Smooth muscle cell (in vitro differentiated cells): ENCODE results near the gene KRCC1. TPM values are rescaled to one million over a fixed set of nuclear protein-coding genes. Genes with fewer than 3 reads are reported as not detected.

Experiments used
- DNase-seq: peaks from one replicate; lab custom pipeline; 2025; ENCODE audit not compliant: unreplicated experiment; lab: John Stamatoyannopoulos, UW
- H2AFZ ChIP-seq: fragments of 200-600 bp; sonication (generic); 2 replicates; pipeline ENCODE4 v1.6.0; 2016; ENCODE audit warnings: antibody characterized with exemption, low read depth, mild to moderate bottlenecking
- H3F3A ChIP-seq: fragments of 200-600 bp; sonication (generic); 2 replicates; pipeline ENCODE4 v1.6.0; 2017; ENCODE audit warnings: antibody characterized with exemption, low read depth
- H3K27ac ChIP-seq: fragments of 200-600 bp; sonication (generic); 2 replicates; pipeline ENCODE4 v1.5.1; 2016; ENCODE audit warnings: low read depth, mild to moderate bottlenecking
- H3K27me3 ChIP-seq: fragments of 200-600 bp; sonication (generic); 2 replicates; pipeline ENCODE4 v1.6.1; 2016; ENCODE audit warnings: low read depth, mild to moderate bottlenecking
- H3K36me3 ChIP-seq: fragments of 200-600 bp; sonication (generic); 2 replicates; pipeline ENCODE4 v1.5.1; 2016; ENCODE audit warnings: low read depth
- H3K4me1 ChIP-seq: fragments of 200-600 bp; sonication (generic); 2 replicates; pipeline ENCODE4 v1.5.1; 2016; ENCODE audit warnings: low read depth
- H3K4me2 ChIP-seq: fragments of 200-600 bp; sonication (generic); 2 replicates; pipeline ENCODE4 v1.6.0; 2016; ENCODE audit warnings: mild to moderate bottlenecking
- H3K4me3 ChIP-seq: fragments of 200-600 bp; sonication (generic); 2 replicates; pipeline ENCODE4 v1.5.1; 2016; ENCODE audit warnings: mild to moderate bottlenecking
- H3K79me2 ChIP-seq: fragments of 200-600 bp; sonication (generic); 2 replicates; pipeline ENCODE4 v1.6.0; 2016; ENCODE audit warnings: low read depth, mild to moderate bottlenecking
- H3K9ac ChIP-seq: fragments of 200-600 bp; sonication (generic); 2 replicates; pipeline ENCODE4 v1.6.0; 2016; ENCODE audit warnings: low read depth
- H3K9me3 ChIP-seq: fragments of 200-600 bp; sonication (generic); replicated peaks from 2 replicates; pipeline ENCODE4 v1.5.1; 2016; ENCODE audit warnings: low read depth
- H4K20me1 ChIP-seq: fragments of 200-600 bp; sonication (generic); 2 replicates; pipeline ENCODE4 v1.6.0; 2016; ENCODE audit warnings: low read depth
- WGBS: methylation state at CpG from one replicate; pipeline ENCODE4 v1.1.7; 2016; ENCODE audit warnings: low lambda C conversion rate; 5-methylcytosine and 5-hydroxymethylcytosine counted together
- polyA plus RNA-seq: library from polyadenylated mRNA; unstranded; fragments of >200 nt; fragmentation: Nextera tagmentation; extraction: Ambion mirVana; gene quantifications from 2 replicates; pipeline ENCODE4 v1.2.1, GENCODE V29; 2016
- total RNA-seq: library from RNA; depleted of rRNA; stranded (reverse); fragments of >200 nt; gene quantifications from 2 replicates; pipeline ENCODE4 v1.2.3, GENCODE V29; 2014
- TF ChIP-seq, protein P1 (sequence below): fragments of 200-600 bp; sonication (generic); IDR thresholded peaks from 2 replicates; pipeline ENCODE4 v1.5.1; 2017; ENCODE audit warnings: borderline replicate concordance, mild to moderate bottlenecking, antibody characterized with exemption; ENCODE audit not compliant: insufficient read depth, poor library complexity, severe bottlenecking

The KRCC1 gene
- total and polyA plus RNA-seq, 2 experiments from 2014 or later = 19.7 to 45.9 TPM

DNA sequence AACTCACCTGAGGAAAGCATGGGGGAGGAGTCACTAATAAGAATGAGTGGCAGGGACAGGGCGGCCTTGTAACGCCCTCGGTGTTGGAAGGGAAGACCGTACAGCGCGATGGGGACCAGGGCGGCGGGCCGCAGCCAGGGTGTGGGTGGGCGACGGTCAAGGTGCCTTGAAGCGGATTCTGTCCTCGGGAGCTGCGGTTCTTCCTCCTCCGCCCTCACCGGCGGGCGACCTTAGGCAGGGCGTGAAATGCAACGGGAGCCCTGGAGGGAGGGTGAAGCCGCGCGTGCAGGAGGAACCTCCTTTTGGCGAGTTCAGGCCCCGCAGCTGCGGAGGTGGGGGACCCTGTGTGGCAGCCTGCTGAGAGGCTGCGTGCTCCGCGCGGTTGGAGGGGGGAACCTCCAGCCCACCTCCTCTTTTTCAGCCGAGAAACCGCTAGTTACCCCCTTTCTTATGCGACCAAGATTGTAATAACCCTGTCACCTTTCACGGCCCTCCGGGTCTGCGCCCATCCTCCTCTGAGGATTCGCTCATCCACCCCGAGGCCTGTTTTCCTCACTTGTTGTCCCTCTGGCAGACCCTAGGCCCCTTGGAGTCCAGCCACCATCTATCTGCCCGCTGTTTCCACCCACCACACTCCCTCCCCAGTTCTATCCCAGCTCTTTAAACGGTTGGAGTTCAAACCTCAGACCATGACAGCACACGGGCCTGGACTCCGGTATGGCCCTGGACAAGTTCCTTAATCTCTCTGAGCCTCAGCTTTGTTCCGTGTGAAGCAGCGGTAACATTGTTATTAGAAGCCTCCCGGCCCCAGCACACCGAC lies 38.4 kb downstream of the KRCC1 start:
- TF ChIP-seq, protein P1, sequence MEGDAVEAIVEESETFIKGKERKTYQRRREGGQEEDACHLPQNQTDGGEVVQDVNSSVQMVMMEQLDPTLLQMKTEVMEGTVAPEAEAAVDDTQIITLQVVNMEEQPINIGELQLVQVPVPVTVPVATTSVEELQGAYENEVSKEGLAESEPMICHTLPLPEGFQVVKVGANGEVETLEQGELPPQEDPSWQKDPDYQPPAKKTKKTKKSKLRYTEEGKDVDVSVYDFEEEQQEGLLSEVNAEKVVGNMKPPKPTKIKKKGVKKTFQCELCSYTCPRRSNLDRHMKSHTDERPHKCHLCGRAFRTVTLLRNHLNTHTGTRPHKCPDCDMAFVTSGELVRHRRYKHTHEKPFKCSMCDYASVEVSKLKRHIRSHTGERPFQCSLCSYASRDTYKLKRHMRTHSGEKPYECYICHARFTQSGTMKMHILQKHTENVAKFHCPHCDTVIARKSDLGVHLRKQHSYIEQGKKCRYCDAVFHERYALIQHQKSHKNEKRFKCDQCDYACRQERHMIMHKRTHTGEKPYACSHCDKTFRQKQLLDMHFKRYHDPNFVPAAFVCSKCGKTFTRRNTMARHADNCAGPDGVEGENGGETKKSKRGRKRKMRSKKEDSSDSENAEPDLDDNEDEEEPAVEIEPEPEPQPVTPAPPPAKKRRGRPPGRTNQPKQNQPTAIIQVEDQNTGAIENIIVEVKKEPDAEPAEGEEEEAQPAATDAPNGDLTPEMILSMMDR = no peak
- Histone ChIP-seq H3K9ac (peak overlapping the region; percentile 99), H3K9me3 (no peaks in the 10 kb centered on the region), H3K4me1 (peaks cover 6% of the 10 kb centered on the region), H2AFZ (peak overlapping the region; percentile 98), H3K4me3 (peak overlapping the region; percentile 92), H4K20me1 (no peaks in the 10 kb centered on the region), H3K79me2 (no peaks in the 10 kb centered on the region), H3F3A (peaks cover 4% of the 10 kb centered on the region), H3K36me3 (no peaks in the 10 kb centered on the region), H3K27ac (no peak overlapping the region), H3K27me3 (no peaks in the 10 kb centered on the region), H3K4me2 (peak overlapping the region; percentile 87)
- no peak for DNase-seq
- WGBS = 18% methylated on average over 39 of the region's 46 CpGs

DNA sequence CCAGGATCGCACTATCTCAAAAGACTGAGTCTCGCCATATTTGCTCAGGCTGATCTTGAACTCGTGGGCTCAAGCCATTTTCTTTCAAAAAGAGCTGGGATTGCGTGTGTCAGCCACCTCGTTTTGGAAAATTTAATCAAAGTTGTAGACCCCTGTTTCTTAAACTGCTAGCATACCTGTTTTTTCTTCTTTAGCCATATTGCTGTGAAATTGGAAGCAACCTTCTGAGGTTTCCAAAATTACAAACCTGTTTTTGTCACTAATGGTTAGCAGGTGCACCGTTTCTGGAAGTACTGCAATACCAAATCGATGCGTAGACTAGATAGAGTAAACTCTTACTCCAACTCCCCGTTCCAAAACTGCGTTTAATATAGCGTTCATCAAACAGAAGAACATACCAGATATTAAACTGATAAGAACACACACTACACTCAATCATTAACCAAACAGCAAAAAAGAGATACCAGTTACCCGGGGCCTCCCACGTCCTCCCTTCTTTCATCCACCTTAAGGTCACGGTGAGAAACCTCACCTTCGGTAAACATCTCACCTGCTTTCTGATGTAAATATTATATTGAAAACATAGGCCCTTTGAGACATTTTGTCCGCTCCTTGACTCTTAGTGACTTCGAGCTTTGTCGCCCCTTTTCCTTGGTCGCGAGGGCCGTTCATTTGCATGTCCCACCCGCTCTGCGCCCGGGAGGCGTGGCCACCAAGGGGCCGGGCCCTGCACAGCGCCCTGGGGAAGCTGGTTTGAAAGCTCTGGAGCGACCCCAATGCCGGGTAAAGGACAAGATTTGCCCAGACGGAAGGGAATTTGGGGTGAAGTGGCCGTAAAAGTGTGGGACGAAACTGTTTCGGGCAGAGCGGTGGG lies 39.3 kb downstream of the KRCC1 start, which contains the start of gene RNU2-63P:
TSS of gene RNU2-63P (minus strand) at position 462 of the 874 bp plus-strand sequence.
- Histone ChIP-seq H3K4me1 (peaks cover 6% of the 10 kb centered on the region), H3K27ac (peak within 1 kb of the TSS; percentile 90), H3K9ac (peak within 1 kb of the TSS; percentile 99), H3K4me3 (peak within 1 kb of the TSS; percentile 92), H2AFZ (peak within 1 kb of the TSS; percentile 98), H3K36me3 (no peaks in the 10 kb centered on the region), H3F3A (peaks cover 4% of the 10 kb centered on the region), H3K4me2 (peak within 1 kb of the TSS; percentile 87), H4K20me1 (no peaks in the 10 kb centered on the region), H3K27me3 (no peaks in the 10 kb centered on the region), H3K79me2 (no peaks in the 10 kb centered on the region), H3K9me3 (no peaks in the 10 kb centered on the region)
- TF ChIP-seq, protein P1 = no peak
- peak; percentile 58 for DNase-seq
- whole genome bisulfite sequencing = 4% methylated on average over 34 of the region's 34 CpGs

DNA sequence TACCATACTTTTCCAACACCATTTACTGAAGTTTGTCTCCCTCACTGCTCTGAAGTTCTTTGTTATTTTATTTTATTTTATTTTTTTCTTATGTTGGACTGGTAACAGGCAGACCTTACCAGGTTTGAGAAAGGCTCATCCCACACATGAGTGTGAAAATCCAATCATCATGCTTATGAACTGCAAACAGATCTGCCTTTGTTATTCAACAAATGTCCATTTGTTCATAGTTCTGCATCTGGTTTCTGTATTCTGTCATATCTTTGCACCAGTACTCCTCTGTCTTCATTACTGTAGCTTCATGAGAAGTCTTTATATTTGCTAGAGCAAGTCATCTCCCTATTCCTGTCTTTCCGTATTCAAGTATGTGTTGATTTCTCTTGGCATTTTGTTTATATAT lies 44.6 kb downstream of the KRCC1 start:
- no peak overlapping the region for H3K9ac ChIP-seq
- 78% methylated on average over 1 of the region's 1 CpG for WGBS
- no peak overlapping the region for H3K4me2 ChIP-seq
- no peaks in the 10 kb centered on the region for H3K4me1 ChIP-seq
- H3K36me3 ChIP-seq = no peaks in the 10 kb centered on the region
- TF ChIP-seq, protein P1 = no peak
- H3K4me3 ChIP-seq = no peak overlapping the region
- H4K20me1 ChIP-seq = no peaks in the 10 kb centered on the region
- H3F3A ChIP-seq = peaks cover 4% of the 10 kb centered on the region
- no peak for DNase-seq
- no peak overlapping the region for H3K27ac ChIP-seq
- H3K27me3 ChIP-seq = no peaks in the 10 kb centered on the region
- H2AFZ ChIP-seq = no peak overlapping the region
- H3K79me2 ChIP-seq = no peaks in the 10 kb centered on the region
- no peaks in the 10 kb centered on the region for H3K9me3 ChIP-seq
